Thymus (tissue), 11 donors: ENCODE data around the gene RAET1G. TPM values are rescaled to one million over a fixed set of nuclear protein-coding genes. Genes with fewer than 3 reads are reported as not detected.
"Not testable (repeated sequence)": the region's sequence is repeated elsewhere in the genome, so short reads cannot be mapped to it uniquely, and the experiment has no call there.

ENCODE experiments used
- DNase-seq, 9 donors: peaks; one replicate each; pipeline ENCODE4 v3.0.0-alpha.2; 2013; ENCODE audit warnings: low spot score in 9 of 9, low read depth in 6 of 9, missing footprints in 1 of 9
- H3K27ac ChIP-seq, 2 donors: one replicate each; pipeline ENCODE4 v1.5.1; 2013; ENCODE audit warnings: control low read depth in 1 of 2, low read depth in 1 of 2, low read length in 1 of 2, mild to moderate bottlenecking in 1 of 2, moderate library complexity in 1 of 2
- H3K27me3 ChIP-seq, 2 donors: one replicate each; pipeline ENCODE4 v1.5.1; 2013; ENCODE audit warnings: low read length in 1 of 2; ENCODE audit not compliant: control insufficient read depth in 2 of 2, insufficient read depth in 1 of 2
- H3K36me3 ChIP-seq, 2 donors: one replicate each; pipeline ENCODE4 v1.5.1; 2013; ENCODE audit warnings: low read length in 1 of 2, mild to moderate bottlenecking in 1 of 2, moderate library complexity in 1 of 2; ENCODE audit not compliant: control insufficient read depth in 2 of 2, insufficient read depth in 2 of 2
- H3K4me1 ChIP-seq, 2 donors: one replicate each; pipeline ENCODE4 v1.5.1; 2013; ENCODE audit warnings: low read length in 2 of 2; ENCODE audit not compliant: control insufficient read depth in 2 of 2, insufficient read depth in 2 of 2
- H3K4me3 ChIP-seq, 2 donors: one replicate each; pipeline ENCODE4 v1.5.1; 2013; ENCODE audit warnings: low read length in 2 of 2, control low read depth in 1 of 2, mild to moderate bottlenecking in 1 of 2
- H3K9me3 ChIP-seq, 2 donors: one replicate each; pipeline ENCODE4 v1.5.1; 2013; ENCODE audit warnings: low read length in 1 of 2, mild to moderate bottlenecking in 1 of 2; ENCODE audit not compliant: control insufficient read depth in 2 of 2, insufficient read depth in 1 of 2
- WGBS: extraction: QIAGEN DNeasy Blood & Tissue Kit; methylation state at CpG from one replicate; pipeline ENCODE4 v1.1.7; 2013; 5-methylcytosine and 5-hydroxymethylcytosine counted together
- polyA plus RNA-seq: library from polyadenylated mRNA; stranded (reverse); fragments of 200-250 nt; gene quantifications from one replicate; pipeline ENCODE4 v1.2.3, GENCODE V29; 2013
- total RNA-seq: library from RNA; stranded (reverse); fragments of 120-200 nt; gene quantifications from one replicate; pipeline ENCODE4 v1.2.4, GENCODE V29; 2013
- donor health status: healthy.

The RAET1G gene
- total and polyA plus RNA-seq, 2 donors = 0.64 TPM; not detected in 1

- Histone ChIP-seq H3K27ac (no peak overlapping the region), H3K4me3 (no peak overlapping the region), H3K4me1 (no peaks in the 10 kb centered on the region), H3K27me3 (peaks cover 0 to 3% of the 10 kb centered on the region in 2 donors), H3K9me3 (no peaks in the 10 kb centered on the region), H3K36me3 (no peaks in the 10 kb centered on the region)
- no peak for DNase-seq
- 95% methylated on average over 13 of the region's 13 CpGs for WGBS
Observed at GRCh38 chr6:149897015-149897697, 25.8 kb downstream of the RAET1G start.

- H3K9me3 ChIP-seq = no peaks in the 10 kb centered on the region
- DNase-seq = no peak
- WGBS = 95% methylated on average over 3 of the region's 3 CpGs
- peaks cover 0 to 3% of the 10 kb centered on the region in 2 donors for H3K27me3 ChIP-seq
- no peaks in the 10 kb centered on the region for H3K4me1 ChIP-seq
- H3K27ac ChIP-seq = no peak overlapping the region
- H3K4me3 ChIP-seq = no peak overlapping the region
- H3K36me3 ChIP-seq = no peaks in the 10 kb centered on the region
Observed at GRCh38 chr6:149896491-149896890, 26.4 kb downstream of the RAET1G start.

GRCh38 chr6:149895833-149896271 is 27.1 kb downstream of the RAET1G start:
- Histone ChIP-seq H3K4me3 (no peak overlapping the region), H3K27ac (no peak overlapping the region), H3K4me1 (no peaks in the 10 kb centered on the region), H3K9me3 (no peaks in the 10 kb centered on the region), H3K36me3 (no peaks in the 10 kb centered on the region), H3K27me3 (peaks cover 0 to 3% of the 10 kb centered on the region in 2 donors)
- DNase-seq = no peak
- 54% methylated on average over 5 of the region's 5 CpGs for WGBS

GRCh38 chr6:149895048-149895590 is 27.8 kb downstream of the RAET1G start:
- peaks cover 0 to 5% of the 10 kb centered on the region in 2 donors for H3K27me3 ChIP-seq
- WGBS = 84% methylated on average over 7 of the region's 7 CpGs
- no peaks in the 10 kb centered on the region for H3K4me1 ChIP-seq
- no peaks in the 10 kb centered on the region for H3K9me3 ChIP-seq
- no peak for DNase-seq
- no peak overlapping the region for H3K27ac ChIP-seq
- H3K36me3 ChIP-seq = no peaks in the 10 kb centered on the region
- no peak overlapping the region for H3K4me3 ChIP-seq

- not testable (repeated sequence) for H3K27ac ChIP-seq, H3K9me3 ChIP-seq, H3K27me3 ChIP-seq, H3K4me3 ChIP-seq, H3K36me3 ChIP-seq, DNase-seq, H3K4me1 ChIP-seq
- 97% methylated on average over 6 of the region's 6 CpGs for WGBS
Observed at GRCh38 chr6:149891864-149892263, 31.1 kb downstream of the RAET1G start.

- Histone ChIP-seq H3K4me1 (no peaks in the 10 kb centered on the region), H3K9me3 (no peaks in the 10 kb centered on the region), H3K27me3 (peaks cover 0 to 5% of the 10 kb centered on the region in 2 donors), H3K36me3 (no peaks in the 10 kb centered on the region), H3K27ac (no peak overlapping the region), H3K4me3 (no peak overlapping the region)
- WGBS = 94% methylated on average over 3 of the region's 3 CpGs
- no peak for DNase-seq
Observed at GRCh38 chr6:149891259-149891658, 31.7 kb downstream of the RAET1G start.

GRCh38 chr6:149890629-149891045 is 32.3 kb downstream of the RAET1G start:
- H3K36me3 ChIP-seq = no peaks in the 10 kb centered on the region
- no peaks in the 10 kb centered on the region for H3K9me3 ChIP-seq
- H3K4me1 ChIP-seq = no peaks in the 10 kb centered on the region
- H3K27ac ChIP-seq = no peak overlapping the region
- no peak for DNase-seq
- H3K27me3 ChIP-seq = peaks cover 0 to 5% of the 10 kb centered on the region in 2 donors
- H3K4me3 ChIP-seq = no peak overlapping the region
- 92% methylated on average over 6 of the region's 6 CpGs for WGBS

- DNase-seq = no peak
- Histone ChIP-seq H3K4me1 (no peaks in the 10 kb centered on the region), H3K27me3 (peaks cover 0 to 9% of the 10 kb centered on the region in 2 donors)
Observed at GRCh38 chr6:149889326-149889725, 33.6 kb downstream of the RAET1G start.

GRCh38 chr6:149888659-149889058 is 34.3 kb downstream of the RAET1G start:
- Histone ChIP-seq H3K9me3 (no peaks in the 10 kb centered on the region), H3K27me3 (peaks cover 0 to 9% of the 10 kb centered on the region in 2 donors), H3K36me3 (no peaks in the 10 kb centered on the region), H3K4me1 (no peaks in the 10 kb centered on the region), H3K27ac (no peak overlapping the region), H3K4me3 (no peak overlapping the region)
- WGBS = 68% methylated on average over 1 of the region's 1 CpG
- no peak for DNase-seq

More at GRCh38 chr6:149889326-149889725, 33.6 kb downstream of the RAET1G start:
- Histone ChIP-seq H3K9me3 (no peaks in the 10 kb centered on the region), H3K36me3 (no peaks in the 10 kb centered on the region), H3K4me3 (no peak overlapping the region), H3K27ac (no peak overlapping the region)
- WGBS = 92% methylated on average over 7 of the region's 7 CpGs
